AG09309 (cell line): ENCODE results near the gene TMEM238.
A peak's percentile ranks its signal among the peaks of the same experiment; 100 is the strongest.
"Not testable (repeated sequence)": the region's sequence is repeated elsewhere in the genome, so short reads cannot be mapped to it uniquely, and the experiment has no call there.

Source experiments
- DNase-seq: peaks from one replicate; pipeline ENCODE4 v3.0.0-alpha.2; 2010; ENCODE audit warnings: low read depth
- H3K4me3 ChIP-seq: 2 replicates; pipeline ENCODE4 v1.5.1; 2011; ENCODE audit warnings: mild to moderate bottlenecking, low read depth, low read length, moderate library complexity; ENCODE audit not compliant: control insufficient read depth
- TF ChIP-seq, protein P1 (sequence below): IDR thresholded peaks from 2 replicates; pipeline ENCODE4 v1.5.1; 2011; ENCODE audit warnings: mild to moderate bottlenecking, low read depth, low read length, inconsistent platforms; ENCODE audit not compliant: insufficient read depth, control insufficient read depth; ENCODE audit errors: missing control alignments

TMEM238 gene

DNA sequence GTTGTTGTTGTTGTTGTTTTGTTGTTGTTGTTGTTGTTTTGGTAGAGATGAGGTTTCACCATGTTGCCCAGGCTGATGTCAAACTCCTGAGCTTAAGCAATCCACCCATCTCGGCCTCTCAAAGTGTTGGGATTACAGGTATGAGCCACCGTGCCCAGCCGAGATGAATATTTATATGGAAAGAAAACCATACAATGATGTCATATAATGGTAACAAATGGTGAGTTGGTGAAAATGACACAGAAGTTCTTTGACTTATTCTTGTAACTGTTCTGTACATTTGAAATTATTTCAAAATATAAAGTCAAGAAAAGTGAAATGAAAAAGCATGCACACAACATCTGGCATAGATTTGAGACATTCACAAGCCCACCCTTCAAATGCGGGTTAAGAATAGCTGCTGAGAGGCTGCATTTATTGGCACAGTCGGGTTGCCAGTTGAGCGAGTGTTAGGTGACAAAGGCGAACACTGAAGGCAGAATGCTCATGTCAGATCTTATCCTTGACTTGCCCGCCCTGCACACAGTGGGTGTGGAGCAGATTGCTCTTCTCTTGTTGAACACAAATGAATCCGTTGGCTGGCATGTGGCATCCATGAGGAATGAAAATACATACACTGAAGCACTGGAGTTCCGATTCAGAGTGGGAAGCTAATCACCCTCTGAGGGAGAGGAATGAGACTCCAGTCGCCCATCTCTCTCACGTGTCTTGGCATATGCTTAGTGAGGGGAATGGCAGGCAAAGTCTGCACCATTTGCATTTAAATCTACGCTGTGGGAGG is 39.3 kb upstream of the TMEM238 start:
- no peak overlapping the region for H3K4me3 ChIP-seq
- no peak for DNase-seq
- TF ChIP-seq, protein P1, sequence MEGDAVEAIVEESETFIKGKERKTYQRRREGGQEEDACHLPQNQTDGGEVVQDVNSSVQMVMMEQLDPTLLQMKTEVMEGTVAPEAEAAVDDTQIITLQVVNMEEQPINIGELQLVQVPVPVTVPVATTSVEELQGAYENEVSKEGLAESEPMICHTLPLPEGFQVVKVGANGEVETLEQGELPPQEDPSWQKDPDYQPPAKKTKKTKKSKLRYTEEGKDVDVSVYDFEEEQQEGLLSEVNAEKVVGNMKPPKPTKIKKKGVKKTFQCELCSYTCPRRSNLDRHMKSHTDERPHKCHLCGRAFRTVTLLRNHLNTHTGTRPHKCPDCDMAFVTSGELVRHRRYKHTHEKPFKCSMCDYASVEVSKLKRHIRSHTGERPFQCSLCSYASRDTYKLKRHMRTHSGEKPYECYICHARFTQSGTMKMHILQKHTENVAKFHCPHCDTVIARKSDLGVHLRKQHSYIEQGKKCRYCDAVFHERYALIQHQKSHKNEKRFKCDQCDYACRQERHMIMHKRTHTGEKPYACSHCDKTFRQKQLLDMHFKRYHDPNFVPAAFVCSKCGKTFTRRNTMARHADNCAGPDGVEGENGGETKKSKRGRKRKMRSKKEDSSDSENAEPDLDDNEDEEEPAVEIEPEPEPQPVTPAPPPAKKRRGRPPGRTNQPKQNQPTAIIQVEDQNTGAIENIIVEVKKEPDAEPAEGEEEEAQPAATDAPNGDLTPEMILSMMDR, result no peak

DNA sequence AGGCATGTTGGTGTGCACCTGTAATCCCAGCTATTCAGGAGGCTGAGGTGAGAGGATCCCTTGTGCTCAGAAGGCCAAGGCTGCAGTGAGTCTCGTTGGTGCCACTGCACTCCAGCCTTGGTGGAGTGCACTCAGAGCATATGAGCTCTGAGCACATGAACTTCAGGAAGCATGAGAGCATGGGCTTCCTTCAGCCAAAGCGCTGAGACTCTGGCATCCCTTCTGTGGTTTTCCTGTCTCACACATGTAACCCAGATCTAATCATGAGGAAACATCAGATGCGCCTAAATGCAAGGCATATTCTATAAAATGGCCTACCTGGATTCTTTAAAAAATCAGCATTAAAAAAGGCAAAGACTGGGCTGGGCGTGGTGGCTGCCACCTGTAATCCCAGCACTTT is 37.2 kb upstream of the TMEM238 start:
- H3K4me3 ChIP-seq, DNase-seq: not testable (repeated sequence)

DNA sequence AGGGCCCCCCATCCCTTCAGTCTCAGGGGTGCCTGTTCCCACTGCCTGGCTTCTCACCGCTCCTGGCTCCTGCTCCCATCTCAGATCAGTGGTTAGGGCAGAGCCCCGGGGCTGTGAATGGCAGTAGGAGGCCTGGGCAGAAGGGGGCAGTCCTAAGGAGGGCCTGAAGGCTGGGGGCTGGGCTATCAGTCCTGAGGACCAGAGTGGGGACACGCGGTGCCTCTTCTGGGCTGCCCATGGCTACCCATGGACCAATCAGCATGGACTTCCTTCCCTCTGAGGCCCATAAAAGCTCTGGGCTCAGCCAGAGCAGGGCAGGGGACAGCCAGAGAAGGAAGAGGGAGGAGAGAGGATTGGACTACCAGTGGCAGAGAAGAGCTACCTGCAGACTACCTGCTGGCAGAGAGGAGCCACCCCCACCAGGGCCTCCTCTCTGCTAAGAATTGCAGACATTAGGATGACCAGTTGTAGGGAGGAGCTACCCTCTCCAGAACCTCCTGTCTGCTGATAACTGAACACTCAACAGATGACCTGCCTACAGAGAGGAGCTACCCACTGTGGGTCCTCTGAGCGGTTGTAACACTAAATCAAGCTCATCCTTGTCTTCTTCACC is 35.6 kb upstream of the TMEM238 start:
- TF ChIP-seq, protein P1, result no peak
- DNase-seq, result no peak
- H3K4me3 ChIP-seq, result no peak overlapping the region

DNA sequence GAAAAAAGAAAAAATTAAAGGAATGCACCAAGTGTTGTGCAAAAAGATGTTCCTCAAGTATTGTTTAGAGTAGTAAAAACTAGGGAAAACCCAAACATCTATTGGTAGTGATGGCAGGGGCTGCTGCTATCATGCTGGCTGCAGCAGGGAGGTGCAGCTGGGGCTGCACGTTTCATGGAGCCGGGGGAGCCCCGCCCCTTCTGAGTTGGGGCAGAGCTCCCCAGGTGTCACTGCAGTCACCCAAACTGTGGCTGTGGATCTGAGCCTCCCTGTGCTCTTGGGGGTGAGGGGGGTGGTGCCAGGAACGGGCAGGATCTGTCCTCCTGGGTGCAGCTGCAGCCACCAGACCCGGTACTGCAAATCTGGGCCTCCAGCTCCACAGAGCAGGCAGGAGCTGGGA is 35.0 kb upstream of the TMEM238 start:
- H3K4me3 ChIP-seq, result no peak overlapping the region
- TF ChIP-seq, protein P1, result no peak
- no peak for DNase-seq

DNA sequence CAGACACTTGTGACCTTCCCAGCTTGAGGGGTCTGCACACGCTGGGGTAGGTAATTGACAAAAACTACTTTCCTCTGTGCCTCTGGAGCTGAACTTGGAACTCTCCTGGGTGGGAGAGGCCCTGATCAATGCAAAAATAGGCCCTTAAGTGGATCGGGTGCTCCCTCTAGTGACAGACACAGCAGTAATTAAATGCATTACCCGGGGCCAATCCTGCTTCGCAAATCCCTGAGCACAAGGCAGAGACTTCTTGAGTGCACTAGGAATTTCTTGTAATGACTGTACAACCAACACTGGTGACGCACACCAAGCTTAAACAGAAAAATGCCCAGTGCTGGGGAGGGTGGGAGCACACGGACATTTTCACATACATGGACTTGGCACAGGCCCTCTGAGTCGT is 34.1 kb upstream of the TMEM238 start:
- peak; percentile 62 for DNase-seq
- no peak overlapping the region for H3K4me3 ChIP-seq
- TF ChIP-seq, protein P1, result peak; percentile 74

DNA sequence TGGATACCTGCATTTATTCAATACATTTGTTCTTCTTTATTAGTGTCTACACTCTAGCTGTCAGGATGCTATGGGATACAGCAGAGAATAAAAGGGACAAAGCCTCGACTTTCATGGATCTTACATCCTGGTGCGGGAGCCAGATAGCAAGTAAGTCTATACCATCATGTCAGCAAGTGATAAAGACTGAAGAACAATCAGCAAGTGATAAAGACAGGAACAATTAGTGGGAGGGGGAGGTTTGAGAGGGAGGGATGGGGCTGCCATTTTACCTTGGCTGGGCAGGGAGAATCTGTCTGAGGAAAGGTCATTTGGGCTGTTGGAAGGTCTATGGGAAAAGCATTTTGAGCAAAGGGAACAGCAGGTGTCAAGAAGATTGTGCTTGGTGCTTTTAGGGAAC is 26.1 kb upstream of the TMEM238 start:
- no peak for DNase-seq
- no peak overlapping the region for H3K4me3 ChIP-seq
- TF ChIP-seq, protein P1, result no peak

DNA sequence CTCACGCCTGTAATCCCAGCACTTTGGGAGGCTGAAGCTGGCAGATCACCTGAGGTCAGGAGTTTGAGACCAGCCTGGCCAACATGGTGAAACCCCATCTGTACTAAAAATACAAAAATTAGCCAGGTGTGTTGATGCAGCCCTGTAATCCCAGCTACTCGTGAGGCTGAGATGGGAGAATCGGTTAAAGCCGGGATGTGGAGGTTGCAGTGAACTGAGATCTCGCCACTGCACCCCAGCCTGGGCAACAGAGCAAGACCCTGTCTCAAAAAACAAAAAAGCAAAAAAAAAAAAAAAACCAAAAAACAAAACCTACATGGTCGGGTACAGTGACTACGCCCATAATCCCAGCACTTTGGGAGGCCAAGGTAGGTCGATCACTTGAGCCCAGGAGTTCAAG is 25.1 kb upstream of the TMEM238 start:
- DNase-seq, H3K4me3 ChIP-seq: not testable (repeated sequence)
